KBM-7 (cell line): ENCODE measurements around the gene ABLIM2.
A peak's percentile ranks its signal among the peaks of the same experiment; 100 is the strongest.

Source experiments
- DNase-seq: peaks from one replicate; pipeline ENCODE4 v3.0.0-alpha.2; 2015
- in situ Hi-C: fragments of 300-500 bp; cut with MboI; formaldehyde crosslinking; loops from 2 replicates; pipeline ENCODE4 v1.14.3; 2020; ENCODE audit warnings: low sequenced_read_pairs, low pct_unique_long_range_greater_than_20kb, mixed read lengths

The ABLIM2 gene

DNA sequence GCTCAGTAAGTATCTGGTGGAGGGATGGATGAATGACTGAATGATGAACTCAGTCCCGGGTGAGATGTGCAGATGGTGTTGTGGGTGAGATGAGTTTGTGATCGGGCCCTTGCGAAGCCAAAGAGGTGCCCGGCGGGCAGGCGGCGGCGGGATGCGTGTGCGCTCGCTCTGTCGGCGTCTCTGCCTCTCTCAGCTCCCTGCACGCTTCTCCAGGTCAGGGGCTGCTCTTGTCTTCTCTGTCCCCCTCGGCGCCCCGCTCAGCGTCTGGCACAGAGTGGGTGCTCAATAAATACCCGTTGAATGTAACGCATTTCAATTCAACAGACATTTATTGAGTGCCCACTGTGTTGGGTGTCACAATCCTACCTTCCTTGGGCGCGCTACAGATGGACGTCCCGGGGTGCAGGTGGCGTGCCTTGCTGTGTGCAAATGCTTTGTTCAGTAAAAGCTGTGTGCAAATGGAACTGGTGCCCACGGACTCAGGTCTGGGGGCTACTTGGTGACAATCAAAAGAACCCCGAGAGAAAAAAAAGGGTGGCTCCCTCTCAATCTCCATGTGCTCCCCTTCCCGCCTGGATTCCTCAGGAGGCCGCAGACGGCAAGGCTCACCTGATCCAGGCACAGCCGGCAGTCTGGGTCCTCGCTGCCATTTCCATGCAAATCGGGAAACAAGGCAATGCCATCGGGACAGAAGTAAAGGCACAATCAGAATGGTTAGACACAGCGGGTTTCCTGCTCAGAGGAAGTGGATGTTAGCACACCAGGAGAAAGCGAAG, 153.4 kb downstream of the ABLIM2 start:
- DNase-seq, result no peak
- in situ Hi-C loops, result no loop called here

DNA sequence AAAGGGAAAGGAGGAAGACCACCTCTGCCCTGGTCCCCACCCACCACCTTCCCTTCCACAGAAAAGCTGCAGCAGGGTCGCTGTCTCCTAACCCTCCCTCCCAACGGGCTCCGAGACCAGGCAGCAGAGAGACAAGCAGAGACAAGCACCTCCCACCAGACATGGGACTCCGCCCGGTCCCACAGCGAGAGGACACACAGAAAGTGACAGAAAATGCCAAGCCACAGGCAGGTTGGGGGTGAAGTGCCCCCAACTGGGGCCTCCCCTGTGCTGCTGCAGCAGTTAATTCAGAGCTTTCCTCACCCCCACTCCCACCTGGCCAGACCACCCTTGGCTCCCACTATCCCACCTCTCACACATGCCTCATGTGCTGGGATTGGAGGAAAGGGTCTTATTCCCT, 154.5 kb downstream of the ABLIM2 start:
- DNase-seq, result no peak
- in situ Hi-C loops, result no loop called here

DNA sequence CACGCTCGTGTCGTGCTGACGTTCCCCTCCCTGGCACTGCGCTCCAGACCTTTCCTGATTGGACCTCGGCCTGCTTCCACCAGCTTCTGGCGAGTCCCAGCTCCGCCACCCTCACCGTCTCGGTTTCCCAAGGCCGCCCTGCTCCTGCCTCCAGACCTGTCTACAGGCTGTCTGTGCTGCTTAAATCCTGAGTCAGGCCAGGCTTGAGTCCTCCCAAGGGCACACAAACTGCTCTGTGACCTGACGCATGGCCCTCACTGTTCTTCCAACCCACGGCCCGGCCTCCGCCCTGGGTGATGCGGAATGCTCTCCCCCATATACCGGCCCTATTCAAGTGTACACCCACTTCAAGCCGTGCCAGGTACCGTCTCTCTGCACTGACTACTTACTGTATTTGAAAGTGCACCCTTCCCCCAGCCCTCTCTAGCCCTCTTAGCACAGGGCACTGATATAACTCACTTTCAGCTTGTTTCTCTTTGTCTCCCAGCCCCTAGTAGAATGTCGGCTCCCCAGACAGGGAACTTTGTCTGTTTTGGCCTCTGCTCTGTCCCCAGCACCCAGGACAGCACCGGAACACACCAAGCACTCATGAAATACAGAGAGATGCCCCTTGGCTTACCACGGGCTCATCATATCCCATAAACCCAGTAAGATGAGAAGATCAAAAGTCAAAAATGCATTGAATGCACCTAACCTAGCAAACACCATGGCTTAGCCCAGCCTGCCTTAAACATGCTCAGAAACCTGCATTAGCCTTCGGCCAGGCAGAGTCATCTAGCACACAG, 155.9 kb downstream of the ABLIM2 start:
- no peak for DNase-seq
- in situ Hi-C loops, result no loop called here

DNA sequence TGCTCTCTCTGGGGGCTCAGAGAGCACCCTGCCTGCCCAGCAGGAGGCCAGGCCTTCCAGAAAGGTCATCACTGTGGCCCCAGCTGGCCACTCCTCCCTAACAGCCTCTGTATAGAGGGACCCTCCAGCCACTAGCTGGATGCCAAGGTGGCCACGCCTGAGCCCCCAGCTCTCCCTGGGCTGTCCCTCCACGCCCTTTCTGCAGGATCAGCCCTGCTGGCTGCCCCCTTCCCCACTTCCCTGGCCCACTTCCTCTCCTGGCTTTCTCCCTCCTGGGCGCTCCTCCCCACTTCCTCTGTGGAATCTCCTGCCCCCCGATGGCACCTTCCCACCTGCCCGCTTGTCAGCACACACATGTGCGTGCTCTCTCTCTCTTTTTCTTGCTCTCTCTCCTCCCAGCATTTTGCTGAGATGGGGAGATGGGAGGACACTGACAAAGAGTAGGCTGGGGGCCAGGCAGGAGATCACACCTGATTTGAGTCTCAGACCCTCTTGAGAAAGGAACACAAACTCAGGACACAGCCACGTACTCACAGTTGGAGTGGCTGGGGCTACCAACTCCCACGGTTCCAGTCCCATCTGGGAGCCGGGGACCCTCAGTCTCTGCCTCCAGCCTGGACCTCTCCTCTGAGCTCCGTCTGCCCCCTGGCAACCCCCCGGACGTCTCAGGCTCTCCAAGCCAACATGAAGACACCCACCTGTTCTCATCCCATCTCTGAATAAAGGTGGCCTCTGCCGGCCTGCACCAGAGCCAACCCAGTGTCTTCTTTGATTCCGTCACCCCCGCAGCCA, 156.9 kb downstream of the ABLIM2 start:
- no peak for DNase-seq
- in situ Hi-C loops, result no loop called here

DNA sequence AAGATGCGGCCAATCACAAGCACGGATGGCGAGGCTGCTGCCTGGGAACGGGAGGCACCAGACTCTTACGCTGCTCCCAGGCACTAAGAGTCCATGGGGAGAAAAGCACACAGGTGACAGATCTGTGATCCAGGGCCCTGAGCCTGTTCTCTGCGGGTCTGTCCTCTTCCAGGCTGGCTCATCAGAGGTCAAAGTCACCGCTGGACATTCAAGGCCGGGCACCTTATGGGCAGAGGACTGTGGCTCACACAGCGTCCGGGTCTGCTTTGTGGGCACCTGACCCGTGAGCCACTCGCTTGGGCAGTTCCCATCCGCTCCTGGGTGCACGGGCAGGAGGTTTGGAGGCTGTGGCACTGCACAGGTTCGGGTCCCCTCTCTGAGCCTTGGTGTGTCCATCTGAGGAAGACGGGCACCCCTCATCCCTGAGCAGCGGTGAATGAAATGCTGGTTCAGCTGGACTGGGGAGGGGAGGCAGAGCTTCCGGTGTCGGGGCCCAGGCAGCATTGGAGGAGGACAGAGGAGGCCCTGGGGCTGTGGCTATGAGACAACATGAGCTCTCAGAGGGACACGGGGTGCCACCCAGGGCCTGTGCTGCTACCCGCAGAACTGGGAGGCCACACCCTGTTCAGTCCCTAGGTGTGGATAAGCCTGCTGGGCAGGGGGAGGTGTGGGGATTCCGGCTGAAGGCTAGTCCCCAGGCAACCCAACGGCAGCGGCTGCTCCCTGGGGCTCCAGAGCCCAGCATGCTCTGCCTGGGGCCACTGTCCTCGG, 157.7 kb downstream of the ABLIM2 start:
- in situ Hi-C loops, result no loop called here
- no peak for DNase-seq

DNA sequence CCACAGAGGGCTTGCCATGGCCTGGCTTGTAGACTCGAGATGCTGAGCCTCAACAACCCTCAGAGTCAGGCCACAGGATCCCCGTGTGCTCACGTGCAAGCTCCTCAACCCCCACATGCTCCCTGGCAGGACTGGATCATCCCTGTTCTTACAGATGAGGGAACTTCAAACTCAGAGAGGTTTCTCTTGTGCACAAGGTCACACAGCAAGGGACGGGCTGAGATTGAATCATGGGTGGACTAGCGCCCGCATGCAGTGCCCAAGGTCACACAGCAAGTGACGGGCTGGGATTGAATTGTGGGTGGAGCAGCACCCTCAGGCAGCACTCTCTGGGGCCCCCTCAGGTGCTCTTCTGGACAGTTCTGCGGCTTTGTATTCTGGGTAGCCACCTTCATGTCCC, 158.4 kb downstream of the ABLIM2 start:
- DNase-seq, result no peak
- in situ Hi-C loops, result no loop called here

DNA sequence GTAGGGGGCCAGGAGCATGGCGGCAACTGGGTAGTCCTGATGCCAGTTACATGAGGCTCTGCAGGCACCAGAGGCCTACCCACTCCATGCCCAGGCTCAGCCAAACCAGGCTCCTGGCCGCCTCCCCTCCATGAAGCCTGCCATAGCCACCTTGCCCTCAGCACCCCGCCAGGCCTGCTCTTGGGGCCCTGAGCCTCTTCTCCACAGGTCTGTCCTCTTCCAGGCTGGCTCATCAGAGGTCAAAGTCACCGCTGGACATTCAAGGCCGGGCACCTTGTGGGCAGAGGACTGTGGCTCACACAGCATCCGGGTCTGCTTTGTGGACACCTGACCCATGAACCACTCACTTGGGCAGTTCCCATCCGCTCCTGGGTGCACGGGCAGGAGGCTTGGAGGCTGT, 158.9 kb downstream of the ABLIM2 start:
- DNase-seq, result no peak
- in situ Hi-C loops, result no loop called here

DNA sequence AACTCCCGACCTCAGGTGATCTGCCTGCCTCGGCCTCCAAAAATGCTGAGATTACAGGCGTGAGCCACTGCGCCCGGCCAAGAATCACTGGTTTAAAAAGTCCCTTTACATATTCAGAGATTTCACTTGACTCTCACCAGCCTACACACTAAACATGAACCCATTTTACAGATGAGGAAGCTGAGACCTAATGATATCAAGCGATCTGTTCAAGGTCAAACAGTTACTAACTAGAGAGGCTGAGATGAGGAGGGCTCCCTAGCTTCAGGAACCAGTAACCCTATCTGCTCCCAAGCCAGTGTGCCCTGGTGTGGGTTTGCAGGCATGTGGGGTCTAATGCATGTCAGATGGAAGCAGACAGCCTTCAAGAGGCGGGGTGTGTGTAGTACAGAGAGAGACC, 159.3 kb downstream of the ABLIM2 start:
- no peak for DNase-seq
- in situ Hi-C loops, result no loop called here

DNA sequence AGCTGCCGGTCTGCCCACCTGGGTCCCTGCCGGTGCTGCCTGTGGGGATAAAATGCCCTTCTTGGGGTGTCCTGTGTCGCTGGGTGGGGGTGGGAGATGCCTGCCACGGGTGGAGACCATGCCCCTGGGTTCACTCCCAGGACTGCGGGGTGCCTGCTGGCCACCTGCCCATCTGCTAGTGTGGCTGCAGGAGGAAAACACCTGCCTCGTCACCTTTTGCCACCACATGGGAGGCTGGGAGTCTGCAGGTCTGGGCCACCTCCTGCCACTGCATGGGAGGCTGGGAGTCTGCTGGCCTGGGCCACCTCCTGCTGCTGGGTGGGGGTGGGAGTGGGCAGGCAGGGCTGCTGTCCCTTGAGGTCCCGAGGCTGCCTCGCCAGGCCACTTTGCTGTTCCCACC, 160.2 kb downstream of the ABLIM2 start:
- in situ Hi-C loops, result no loop called here

DNA sequence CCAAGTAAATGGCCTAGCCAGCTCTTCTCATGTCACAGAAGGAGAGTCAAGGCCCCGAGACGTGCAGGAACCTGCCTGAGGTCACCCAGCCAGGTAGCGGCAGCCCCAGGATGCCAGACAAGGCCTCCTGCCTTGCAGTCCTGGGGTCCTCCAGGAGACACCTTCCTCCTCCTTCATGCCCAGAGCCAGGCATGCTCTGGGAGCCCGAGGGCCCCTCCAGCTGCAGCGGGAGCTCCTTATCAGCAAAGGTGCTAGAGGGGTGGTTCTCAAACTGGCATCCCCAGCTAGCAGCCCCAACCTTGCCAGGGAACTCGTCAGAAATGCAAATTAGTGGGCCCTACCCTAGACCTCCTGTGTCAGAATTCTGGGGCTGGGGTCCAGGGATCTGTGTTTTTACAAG, 162.7 kb downstream of the ABLIM2 start:
- in situ Hi-C loops, result no loop called here
- no peak for DNase-seq

More for the DNA sequence above, 160.2 kb downstream of the ABLIM2 start:
- no peak for DNase-seq

DNA sequence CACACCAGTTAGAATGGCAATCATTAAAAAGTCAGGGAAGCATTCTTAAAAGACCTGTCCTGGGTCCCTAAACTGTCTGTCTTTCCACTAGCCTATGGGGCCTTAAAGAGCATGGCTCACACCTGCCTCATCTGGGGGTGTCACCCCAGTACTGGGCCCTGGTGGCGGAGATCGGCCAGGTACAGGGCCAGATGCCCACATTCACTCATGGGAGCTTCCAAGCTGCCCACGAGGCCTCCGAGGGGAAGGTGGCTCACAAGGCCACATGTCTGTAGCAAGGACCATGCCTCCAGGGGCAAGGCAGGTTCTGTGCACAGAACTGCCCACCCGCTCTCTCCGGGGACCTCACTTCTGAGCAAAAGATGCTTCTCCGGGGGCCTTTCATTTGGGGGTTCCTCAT, 163.5 kb downstream of the ABLIM2 start:
- in situ Hi-C loops, result no loop called here
- no peak for DNase-seq

DNA sequence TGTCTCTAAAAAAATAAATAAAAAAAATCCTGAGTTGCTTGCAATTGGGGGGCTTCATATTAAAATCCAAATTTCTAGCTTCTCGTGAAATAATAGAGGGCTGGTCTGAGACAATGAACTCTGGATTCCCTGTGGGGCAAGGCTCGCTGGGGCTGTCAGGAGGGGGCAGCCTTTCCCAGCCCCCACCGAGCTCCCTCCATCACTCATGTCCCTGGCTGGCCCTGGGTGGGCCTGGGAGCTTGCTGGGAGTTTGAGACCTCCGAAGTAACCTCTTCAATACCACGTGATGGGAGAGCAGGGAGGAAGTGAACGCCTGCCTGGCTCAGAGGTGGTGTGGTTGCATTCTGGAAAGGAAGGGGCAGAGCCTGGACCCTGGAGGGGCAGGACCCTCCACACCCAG, 164.9 kb downstream of the ABLIM2 start:
- DNase-seq, result no peak
- in situ Hi-C loops, result no loop called here

DNA sequence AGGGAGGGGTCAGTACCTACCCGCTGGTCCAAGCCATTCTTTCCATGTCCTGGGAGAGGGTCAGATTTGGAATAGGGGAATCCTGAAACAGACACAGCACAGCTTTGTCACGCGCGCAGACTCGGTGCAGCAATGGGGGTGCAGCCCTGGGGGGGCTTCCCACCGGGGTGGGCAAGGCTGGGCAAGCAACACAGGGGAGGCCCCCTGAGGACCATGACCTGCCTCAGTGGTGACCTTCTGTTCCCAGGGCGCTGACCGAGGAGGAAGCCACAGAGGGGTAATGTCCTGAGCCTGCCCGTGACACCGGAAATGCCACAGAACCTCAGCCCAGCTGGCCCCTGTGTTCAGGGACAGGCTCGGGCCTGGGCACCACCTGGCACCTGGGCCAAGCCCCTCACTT, 165.8 kb downstream of the ABLIM2 start:
- in situ Hi-C loops, result no loop called here
- no peak for DNase-seq

DNA sequence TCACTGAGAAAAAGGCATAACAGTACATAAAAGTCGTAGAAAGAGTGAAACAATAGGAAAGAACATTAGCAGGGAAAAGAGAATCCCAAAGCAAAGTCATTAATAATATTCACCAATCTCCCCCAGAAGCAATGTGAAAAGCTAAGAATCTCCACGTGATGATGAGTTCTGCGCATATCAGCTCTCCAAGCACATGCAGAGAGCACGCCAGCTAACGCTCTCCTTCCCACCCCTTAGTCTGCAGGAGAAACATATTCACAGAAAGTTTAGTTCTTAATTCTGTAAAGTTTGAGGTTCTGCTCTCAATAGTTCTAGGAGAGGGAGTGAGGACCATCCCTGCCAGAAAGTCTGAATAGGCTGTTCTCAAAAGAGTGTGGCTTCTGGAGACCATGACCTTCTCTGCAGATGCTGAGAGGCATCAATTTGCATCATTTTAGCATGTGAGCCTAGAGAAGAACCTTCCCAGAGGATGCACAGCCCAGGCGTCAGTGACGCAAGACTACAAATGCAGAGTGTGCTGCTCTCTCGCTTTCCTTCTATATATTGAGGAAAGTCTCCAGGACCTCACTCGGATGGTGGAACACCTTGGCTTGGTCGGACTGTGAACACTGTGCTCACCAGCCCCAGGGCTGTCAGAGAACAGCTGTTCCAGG, 167.7 kb downstream of the ABLIM2 start:
- in situ Hi-C loops, result no loop called here
- DNase-seq, result no peak

DNA sequence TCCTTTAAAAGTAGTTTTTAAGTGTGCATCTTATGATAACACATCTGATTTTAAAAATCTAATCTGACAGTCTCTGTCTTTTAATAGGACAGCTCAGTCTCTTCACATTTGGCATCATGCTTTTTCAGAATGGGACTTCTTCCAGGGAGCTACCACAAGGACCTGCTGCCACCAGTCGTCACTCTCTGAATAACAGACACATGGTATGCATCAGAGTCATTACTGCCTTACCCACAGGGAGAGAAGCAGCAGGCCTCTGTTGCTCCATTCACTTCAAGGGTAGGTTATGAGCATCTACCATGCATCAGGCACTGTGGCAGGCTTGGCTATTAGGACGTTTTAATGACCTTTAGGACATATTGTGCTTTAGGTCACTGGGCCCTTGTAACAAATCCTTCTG, 169.0 kb downstream of the ABLIM2 start:
- no peak for DNase-seq
- in situ Hi-C loops, result no loop called here

DNA sequence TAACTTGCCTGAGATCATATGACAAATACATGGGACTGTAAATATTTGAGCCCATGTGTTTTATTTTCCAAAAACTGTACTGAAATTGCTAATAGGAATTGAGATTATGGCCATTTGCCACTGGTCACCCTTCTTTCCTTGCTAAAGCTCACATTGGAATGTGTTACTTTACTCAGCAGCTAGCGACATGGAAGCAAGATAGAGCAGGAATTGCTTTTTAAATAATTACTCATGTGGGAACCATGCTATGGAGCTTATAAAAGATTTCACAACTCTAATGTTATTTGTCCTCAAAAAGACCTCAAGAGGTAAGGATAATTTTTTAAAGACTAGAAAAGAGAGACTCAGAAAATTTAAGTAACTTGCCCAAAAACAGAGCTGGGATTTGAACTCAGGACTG, 170.2 kb downstream of the ABLIM2 start:
- DNase-seq, result no peak
- in situ Hi-C loops, result no loop called here

DNA sequence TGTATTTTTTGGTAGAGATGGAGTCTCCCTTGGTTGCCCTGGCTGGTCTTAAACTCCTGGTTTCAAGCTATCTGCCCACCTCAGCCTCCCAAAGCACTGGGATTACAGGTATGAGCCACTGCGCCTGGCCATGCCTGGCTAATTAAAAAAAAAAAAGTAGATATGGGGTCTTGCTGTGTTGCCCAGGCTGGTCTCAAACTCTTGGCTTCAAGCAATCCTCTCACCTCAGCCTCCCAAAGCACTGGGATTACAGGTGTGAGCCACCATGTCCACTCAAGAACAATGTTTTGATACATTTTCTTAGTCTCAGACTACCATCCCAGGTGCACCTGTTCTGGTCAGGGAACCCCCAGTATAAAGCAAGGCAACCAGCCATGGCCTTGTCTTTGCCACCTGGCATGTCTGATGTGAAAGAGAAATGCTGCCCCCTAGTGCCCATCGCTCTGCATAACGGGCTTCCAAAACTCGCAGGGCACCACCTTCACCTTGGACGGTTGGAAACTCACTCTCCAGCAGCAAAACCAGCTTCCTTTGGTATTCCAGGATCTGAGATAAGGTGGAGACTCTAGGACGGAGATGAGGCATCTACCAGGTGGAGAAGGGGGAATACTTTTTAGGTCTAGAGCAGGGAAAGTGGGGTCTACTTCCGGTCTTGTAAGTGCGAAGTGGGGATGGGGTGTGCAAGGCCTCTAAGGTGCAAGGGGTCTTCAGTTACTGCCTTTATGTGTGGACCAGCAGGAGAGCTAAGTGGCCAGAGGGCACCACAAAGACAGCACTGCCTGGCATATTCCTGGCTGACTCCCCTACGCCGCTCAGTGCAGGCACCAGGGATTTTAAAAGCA, 171.2 kb downstream of the ABLIM2 start:
- peak; percentile 66 for DNase-seq
- in situ Hi-C loops, result no loop called here

DNA sequence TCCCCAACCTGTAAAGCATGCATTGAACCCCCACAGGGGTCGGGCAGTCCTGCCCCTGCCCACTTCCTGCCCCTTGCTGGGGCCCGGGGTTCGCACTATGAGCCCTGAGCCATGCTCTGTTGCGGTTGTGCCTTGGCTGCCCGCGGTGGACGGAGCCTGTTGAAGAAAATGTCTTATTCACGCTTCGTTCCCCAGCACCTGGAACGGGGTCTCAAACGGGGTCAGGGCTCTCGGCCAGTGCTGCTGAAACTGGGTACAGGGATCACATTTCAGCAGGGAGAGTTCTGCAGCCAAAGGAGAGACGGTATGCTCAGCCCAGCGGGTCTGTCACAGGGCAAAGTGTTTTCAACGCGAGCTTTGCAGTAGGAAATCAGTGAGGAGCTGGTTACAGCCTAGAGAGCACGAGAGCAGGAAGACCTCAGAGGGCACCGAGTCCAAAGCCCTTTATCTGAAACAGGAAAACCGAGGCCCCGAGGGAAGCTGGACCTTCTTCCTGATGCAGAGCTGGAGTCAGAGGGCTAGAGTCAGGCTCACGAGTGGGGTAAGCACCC, 172.6 kb downstream of the ABLIM2 start:
- no peak for DNase-seq
- in situ Hi-C loops, result no loop called here
